DOHH2 (cell line): ENCODE measurements around the gene PCDH17.

Experiments used
- H3F3A ChIP-seq: fragments of 200-600 bp; sonication (generic), shearing (Covaris generic); 2 replicates; pipeline ENCODE4 v1.6.0; 2016; ENCODE audit warnings: antibody characterized with exemption, mild to moderate bottlenecking; ENCODE audit not compliant: control insufficient read depth, insufficient read depth
- H3K27ac ChIP-seq: fragments of 200-600 bp; sonication (generic); 2 replicates; pipeline ENCODE4 v1.5.1; 2014; ENCODE audit warnings: low read depth, mild to moderate bottlenecking, low read length, moderate library complexity
- H3K27me3 ChIP-seq: fragments of 200-600 bp; sonication (generic); 2 replicates; pipeline ENCODE4 v1.6.1; 2014; ENCODE audit warnings: mild to moderate bottlenecking, low read length, mixed read lengths; ENCODE audit not compliant: control insufficient read depth
- H3K36me3 ChIP-seq: fragments of 200-600 bp; sonication (generic); 2 replicates; pipeline ENCODE4 v1.6.1; 2014; ENCODE audit warnings: mild to moderate bottlenecking, low read length, moderate library complexity, mixed read lengths; ENCODE audit not compliant: control insufficient read depth
- H3K4me1 ChIP-seq: fragments of 200-600 bp; sonication (generic); 2 replicates; pipeline ENCODE4 v1.6.1; 2014; ENCODE audit warnings: mild to moderate bottlenecking, low read length, mixed read lengths; ENCODE audit not compliant: control insufficient read depth
- H3K4me2 ChIP-seq: fragments of 200-600 bp; sonication (generic); 2 replicates; pipeline ENCODE4 v1.6.0; 2014; ENCODE audit warnings: mild to moderate bottlenecking, low read length, moderate library complexity
- H3K4me3 ChIP-seq: fragments of 200-600 bp; sonication (generic); 2 replicates; pipeline ENCODE4 v1.5.1; 2014; ENCODE audit warnings: mild to moderate bottlenecking, low read length, mixed read lengths
- H3K79me2 ChIP-seq: fragments of 200-600 bp; sonication (generic); 2 replicates; pipeline ENCODE4 v1.6.1; 2014; ENCODE audit warnings: mild to moderate bottlenecking, low read length, mixed read lengths; ENCODE audit not compliant: control insufficient read depth
- H3K9me2 ChIP-seq: fragments of 200-600 bp; sonication (generic); replicated peaks from 2 replicates; pipeline ENCODE4 v1.6.1; 2014; ENCODE audit warnings: mild to moderate bottlenecking, low read length, mixed read lengths; ENCODE audit not compliant: control insufficient read depth
- H3K9me3 ChIP-seq: fragments of 200-600 bp; sonication (generic); 2 replicates; pipeline ENCODE4 v1.6.1; 2014; ENCODE audit warnings: antibody characterized with exemption, low read length, mixed read lengths; ENCODE audit not compliant: control insufficient read depth, insufficient read depth
- H4K20me1 ChIP-seq: fragments of 200-600 bp; sonication (generic); 2 replicates; pipeline ENCODE4 v1.6.0; 2014; ENCODE audit warnings: low read depth, mild to moderate bottlenecking, antibody characterized with exemption, low read length, moderate library complexity; ENCODE audit not compliant: control insufficient read depth, insufficient read depth
- CTCF ChIP-seq: fragments of 200-600 bp; sonication (generic); IDR thresholded peaks from one replicate; pipeline ENCODE4 v1.5.1; 2014; ENCODE audit warnings: antibody characterized with exemption, mild to moderate bottlenecking, low read depth, low read length; ENCODE audit not compliant: poor library complexity, severe bottlenecking
- EZH2phosphoT487 ChIP-seq: fragments of 200-600 bp; sonication (generic); IDR thresholded peaks from 2 replicates; pipeline ENCODE4 v1.6.1; 2017; ENCODE audit warnings: borderline replicate concordance, mild to moderate bottlenecking, antibody characterized with exemption, low read length, moderate library complexity, mixed read lengths

PCDH17 gene

DNA sequence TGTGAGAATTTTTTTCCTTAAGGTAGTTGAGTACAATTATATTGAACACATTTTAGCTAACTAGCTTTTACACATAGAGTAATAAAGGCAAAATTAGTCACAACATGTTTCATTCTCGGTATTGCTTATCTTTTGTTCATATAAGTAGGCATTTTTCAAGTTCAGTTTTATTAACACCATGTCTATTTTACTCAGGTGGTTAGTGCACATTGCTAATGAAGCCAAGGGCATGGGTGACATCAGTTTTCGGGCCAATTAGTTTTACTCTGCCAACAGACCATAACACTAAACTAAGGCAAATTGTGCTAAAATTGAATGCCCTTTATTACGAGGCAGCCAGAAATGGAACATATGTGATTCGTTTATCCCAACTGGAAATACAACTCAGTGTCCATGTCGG, 19.6 kb upstream of the PCDH17 start:
- Histone ChIP-seq H3K27me3 (no peaks in the 10 kb centered on the region), H3K9me2 (no peaks in the 10 kb centered on the region), H3K9me3 (no peaks in the 10 kb centered on the region), H3K79me2 (no peaks in the 10 kb centered on the region), H3K36me3 (no peaks in the 10 kb centered on the region), H3K4me2 (no peak overlapping the region), H3K4me1 (no peaks in the 10 kb centered on the region), H3K27ac (no peak overlapping the region), H3F3A (no peaks in the 10 kb centered on the region), H4K20me1 (no peaks in the 10 kb centered on the region), H3K4me3 (no peak overlapping the region)
- TF ChIP-seq EZH2phosphoT487, result no peak
- no peak for TF ChIP-seq CTCF

DNA sequence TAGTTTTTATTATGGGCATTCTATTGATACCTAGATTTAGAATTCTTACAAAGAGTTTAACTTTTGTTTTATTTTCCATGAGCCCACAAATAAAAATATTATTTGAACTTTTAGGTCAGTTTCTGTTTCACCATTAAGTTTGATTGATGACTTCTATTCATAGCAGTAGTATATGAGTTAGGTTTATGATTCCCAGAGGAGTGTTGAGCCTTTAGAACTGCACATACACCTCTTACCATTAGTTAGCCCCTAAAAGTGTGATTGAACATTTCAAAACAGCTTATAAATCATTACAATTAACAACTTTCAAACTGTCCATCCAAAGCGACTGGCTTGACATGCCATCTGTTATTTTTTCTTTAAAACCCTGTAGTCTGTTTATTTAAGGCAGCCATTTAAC, 19.0 kb upstream of the PCDH17 start:
- Histone ChIP-seq H3F3A (no peaks in the 10 kb centered on the region), H3K27ac (no peak overlapping the region), H3K9me2 (no peaks in the 10 kb centered on the region), H3K27me3 (no peaks in the 10 kb centered on the region), H3K36me3 (no peaks in the 10 kb centered on the region), H3K4me1 (no peaks in the 10 kb centered on the region), H3K4me2 (no peak overlapping the region), H3K79me2 (no peaks in the 10 kb centered on the region), H4K20me1 (no peaks in the 10 kb centered on the region), H3K4me3 (no peak overlapping the region), H3K9me3 (no peaks in the 10 kb centered on the region)
- no peak for TF ChIP-seq EZH2phosphoT487
- TF ChIP-seq CTCF, result no peak

DNA sequence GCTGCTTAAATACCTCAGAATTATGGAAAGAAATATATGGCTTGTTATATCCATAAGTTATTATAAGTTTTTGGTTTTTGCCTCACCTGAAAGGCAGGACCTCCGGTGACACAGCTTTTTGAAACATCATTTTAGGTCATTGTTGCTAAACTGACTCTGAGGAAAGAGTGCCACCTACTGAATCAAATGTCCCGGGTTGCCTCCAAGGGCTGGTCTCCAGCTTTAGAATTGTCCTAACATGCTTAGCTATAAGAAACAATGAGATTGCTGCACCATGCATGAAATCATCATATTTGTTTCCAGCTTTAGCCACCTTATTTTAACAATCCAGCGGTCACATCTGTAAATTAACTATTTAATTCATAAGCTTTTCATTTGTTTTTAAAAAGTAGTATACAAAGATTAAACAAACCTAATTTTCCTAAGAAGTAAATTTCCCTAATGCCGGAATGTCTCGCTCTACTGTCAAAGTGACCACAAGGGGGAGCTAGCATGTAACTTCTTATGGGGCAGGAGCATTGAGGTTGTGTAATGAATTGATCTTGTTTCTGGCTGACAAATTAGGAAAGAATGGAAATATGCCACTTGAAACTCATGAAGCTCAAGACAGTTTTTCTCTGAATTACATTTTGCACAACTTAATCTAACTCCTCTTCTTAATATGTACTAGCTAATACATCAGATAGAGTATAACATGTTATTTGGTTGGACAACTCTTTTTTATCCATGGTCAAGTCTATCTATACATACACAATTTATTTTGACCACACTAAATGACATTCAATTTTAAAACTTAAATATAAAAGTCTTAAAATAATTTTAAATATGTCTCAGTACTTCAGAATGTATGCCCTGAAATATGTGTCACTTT, 6.7 kb upstream of the PCDH17 start:
- Histone ChIP-seq H3K4me1 (no peaks in the 10 kb centered on the region), H3K79me2 (no peaks in the 10 kb centered on the region), H3K27me3 (no peaks in the 10 kb centered on the region), H3F3A (no peaks in the 10 kb centered on the region), H3K4me2 (no peak overlapping the region), H3K27ac (no peak overlapping the region), H3K9me2 (no peaks in the 10 kb centered on the region), H3K36me3 (no peaks in the 10 kb centered on the region), H3K9me3 (no peaks in the 10 kb centered on the region; the same call in 1 of the 2 replicates), H3K4me3 (no peak overlapping the region), H4K20me1 (no peaks in the 10 kb centered on the region)
- TF ChIP-seq EZH2phosphoT487, result no peak
- TF ChIP-seq CTCF, result peak; percentile 88
